Measurements from ENCODE around the gene ZNF521.

GRCh38 chr18:25335676-25336075, 16.3 kb downstream of the ZNF521 start:
- TF ChIP-seq TCF4 (CRISPR knock-in tag; IDR thresholded peaks at IDR 0.05; ENCODE audit: borderline replicate concordance) (no peak), ZFP3 (CRISPR knock-in tag; IDR thresholded peaks at IDR 0.05) (no peak), PATZ1 (CRISPR knock-in tag; IDR thresholded peaks at IDR 0.05; ENCODE audit: borderline replicate concordance) (no peak)

All from SK-N-SH treated with all-trans-retinoic acid at 6 μM for 48 hours (cell line).